Small intestine (tissue), 7 donors: ENCODE data around the gene TMEM39A. TPM values are rescaled to one million over a fixed set of nuclear protein-coding genes. Genes with fewer than 3 reads are reported as not detected.

Experiments used
- DNase-seq, 2 donors: peaks; one replicate each; pipeline versions ENCODE4 v3.0.0 to v3.0.0-alpha.2; 2013
- FAIRE-seq: peaks from 2 replicates; lab custom pipeline; 2012; peaks lifted over from hg19 to GRCh38; lab: Jason Lieb, UNC
- H3K27ac ChIP-seq, 3 donors: one replicate each; pipeline ENCODE4 v1.5.1; 2013; ENCODE audit warnings: low read length in 2 of 3, mild to moderate bottlenecking in 2 of 3, control low read depth in 1 of 3, inconsistent platforms in 1 of 3, low read depth in 1 of 3, moderate library complexity in 1 of 3
- H3K27me3 ChIP-seq, 3 donors: one replicate each; pipeline ENCODE4 v1.6.1; 2013; ENCODE audit warnings: low read length in 3 of 3, inconsistent platforms in 1 of 3; ENCODE audit not compliant: control insufficient read depth in 3 of 3, insufficient read depth in 3 of 3
- H3K36me3 ChIP-seq, 3 donors: one replicate each; pipeline ENCODE4 v1.6.1; 2013; ENCODE audit warnings: low read length in 3 of 3, inconsistent platforms in 1 of 3, low read depth in 1 of 3, mild to moderate bottlenecking in 1 of 3, moderate library complexity in 1 of 3; ENCODE audit not compliant: control insufficient read depth in 3 of 3, insufficient read depth in 2 of 3
- H3K4me1 ChIP-seq, 3 donors: one replicate each; pipeline ENCODE4 v1.6.1; 2013; ENCODE audit warnings: low read length in 2 of 3, inconsistent platforms in 1 of 3, low read depth in 1 of 3, mild to moderate bottlenecking in 1 of 3, moderate library complexity in 1 of 3; ENCODE audit not compliant: control insufficient read depth in 3 of 3, insufficient read depth in 2 of 3
- H3K4me3 ChIP-seq, 3 donors: one replicate each; pipeline ENCODE4 v1.5.1; 2013; ENCODE audit warnings: low read length in 3 of 3, control low read depth in 1 of 3, inconsistent platforms in 1 of 3, low read depth in 1 of 3, mild to moderate bottlenecking in 1 of 3, moderate library complexity in 1 of 3
- H3K9me3 ChIP-seq, 2 donors: one replicate each; pipeline ENCODE4 v1.6.1; 2013; ENCODE audit warnings: low read depth in 1 of 2, low read length in 1 of 2; ENCODE audit not compliant: control insufficient read depth in 2 of 2, insufficient read depth in 1 of 2
- WGBS, 3 donors: extraction: QIAGEN DNeasy Blood & Tissue Kit; methylation state at CpG; one replicate each; pipeline ENCODE4 v1.1.7; 2013; 5-methylcytosine and 5-hydroxymethylcytosine counted together
- polyA plus RNA-seq, 4 donors: library from polyadenylated mRNA; stranded (reverse) in 3 of 4; unstranded in 1 of 4; fragments of 200-250 nt in 3 of 4; fragments of 120-200 nt in 1 of 4; gene quantifications; one replicate each; pipeline versions ENCODE4 v1.2.1 to v1.2.3, GENCODE V29; 2013
- donor health status: healthy with polysubstance abuse.
- donor health status: control.
- donor health status: control.
- donor health status: Bipolar disorder and iron deficiency.
- donor health status: healthy.

Gene TMEM39A
- polyA plus RNA-seq, 4 donors, result 4.2 to 39.5 (median 6.8) TPM

DNA sequence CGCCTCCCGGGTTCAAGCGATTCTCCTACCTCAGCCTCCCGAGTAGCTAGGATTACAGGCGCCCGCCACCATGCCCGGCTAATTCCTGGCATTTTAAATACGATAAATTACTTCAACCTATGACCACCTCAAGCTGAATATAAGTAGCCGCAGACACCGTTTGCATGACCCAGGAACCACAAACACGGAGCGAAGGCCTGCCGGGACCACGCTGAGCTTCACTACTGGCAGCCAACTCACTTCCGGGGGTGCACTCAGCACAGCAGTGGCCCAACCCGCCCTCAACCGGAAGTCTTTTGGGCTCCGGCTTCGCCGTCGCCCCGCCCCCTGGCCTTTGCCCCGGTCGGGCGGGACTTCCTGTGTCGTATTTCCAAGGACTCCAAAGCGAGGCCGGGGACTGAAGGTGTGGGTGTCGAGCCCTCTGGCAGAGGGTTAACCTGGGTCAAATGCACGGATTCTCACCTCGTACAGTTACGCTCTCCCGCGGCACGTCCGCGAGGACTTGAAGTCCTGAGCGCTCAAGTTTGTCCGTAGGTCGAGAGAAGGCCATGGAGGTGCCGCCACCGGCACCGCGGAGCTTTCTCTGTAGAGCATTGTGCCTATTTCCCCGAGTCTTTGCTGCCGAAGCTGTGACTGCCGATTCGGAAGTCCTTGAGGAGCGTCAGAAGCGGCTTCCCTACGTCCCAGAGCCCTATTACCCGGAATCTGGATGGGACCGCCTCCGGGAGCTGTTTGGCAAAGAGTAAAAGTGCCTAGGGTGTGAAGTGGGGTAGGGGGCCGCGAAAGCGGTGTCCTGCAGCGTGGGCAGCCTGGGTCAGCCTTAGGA lies 35.0 kb upstream of the TMEM39A start, which contains the start of gene TIMMDC1:
TSS of gene TIMMDC1 (plus strand) at position 362 of the 826 bp plus-strand sequence. CDS start at position 549, 187 bp downstream.
- FAIRE-seq (peak; percentile 39), DNase-seq (peak; percentile 99)
- Histone ChIP-seq H3K9me3 (no peaks in the 10 kb centered on the region), H3K4me3 (peak within 1 kb of the TSS; percentile 75 to 99 (median 95)), H3K36me3 (peaks cover 0 to 7% (median 2%) of the 10 kb centered on the region in 3 donors), H3K27ac (peak within 1 kb of the TSS; percentile 97 to 99 (median 97)), H3K4me1 (peaks cover 0 to 8% (median 2%) of the 10 kb centered on the region in 3 donors), H3K27me3 (no peaks in the 10 kb centered on the region)
- 0 to 1% (median 0%) methylated on average over 58 of the region's 58 CpGs for WGBS, 3 donors

- DNase-seq, result peak; percentile 49 to 64
- Histone ChIP-seq H3K4me3 (peak overlapping the region; percentile 75 to 99 (median 95)), H3K27me3 (no peaks in the 10 kb centered on the region), H3K9me3 (no peaks in the 10 kb centered on the region), H3K27ac (peak overlapping the region; percentile 39 to 99 (median 97)), H3K36me3 (peaks cover 0 to 5% (median 0%) of the 10 kb centered on the region in 3 donors), H3K4me1 (peaks cover 0 to 8% (median 2%) of the 10 kb centered on the region in 3 donors)
- no peak for FAIRE-seq
- 3 to 7% (median 4%) methylated on average over 7 to 8 of the region's 8 CpGs for WGBS, 3 donors
These were observed 34.4 kb upstream of the TMEM39A start for GRCh38 chr3:119497820-119498185.

DNA sequence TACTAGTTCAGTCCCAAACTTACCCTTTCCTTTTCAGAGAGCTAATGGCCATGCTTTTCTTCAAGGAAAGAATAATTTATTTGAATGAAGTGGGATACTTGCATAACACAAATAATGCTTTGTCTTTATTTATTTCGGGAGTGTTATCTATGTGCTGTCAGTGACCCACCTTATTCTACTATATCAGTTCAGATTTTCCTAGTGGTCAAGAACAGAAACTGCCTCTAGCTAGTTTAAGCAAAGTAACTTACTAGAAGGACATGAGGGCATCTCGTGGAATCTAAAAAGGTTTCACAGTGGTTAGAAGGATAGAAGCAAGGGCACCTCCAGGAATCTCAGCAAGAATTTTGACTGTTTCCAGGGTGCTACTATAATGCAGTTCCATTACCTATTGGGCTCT lies 31.2 kb upstream of the TMEM39A start:
- no peaks in the 10 kb centered on the region for H3K9me3 ChIP-seq
- H3K27ac ChIP-seq, result no peak overlapping the region
- H3K4me3 ChIP-seq, result no peak overlapping the region
- no peaks in the 10 kb centered on the region for H3K27me3 ChIP-seq
- peaks cover 0 to 4% (median 2%) of the 10 kb centered on the region in 3 donors for H3K4me1 ChIP-seq
- H3K36me3 ChIP-seq, result peaks cover 0 to 4% (median 2%) of the 10 kb centered on the region in 3 donors
- 79 to 97% (median 90%) methylated on average over 2 of the region's 2 CpGs for WGBS, 3 donors
- DNase-seq, result no peak
- no peak for FAIRE-seq

DNA sequence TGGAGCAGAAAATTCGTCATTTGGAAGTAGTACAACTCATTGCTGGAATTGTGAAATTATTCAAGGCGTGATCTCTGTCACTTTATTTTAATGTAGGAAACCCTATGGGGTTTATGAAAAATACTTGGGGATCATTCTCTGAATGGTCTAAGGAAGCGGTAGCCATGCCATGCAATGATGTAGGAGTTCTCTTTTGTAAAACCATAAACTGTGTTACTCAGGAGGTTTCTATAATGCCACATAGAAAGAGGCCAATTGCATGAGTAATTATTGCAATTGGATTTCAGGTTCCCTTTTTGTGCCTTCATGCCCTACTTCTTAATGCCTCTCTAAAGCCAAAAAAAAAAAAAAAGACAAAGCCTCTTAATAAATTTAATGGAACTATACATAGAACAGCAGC lies 29.4 kb upstream of the TMEM39A start:
- Histone ChIP-seq H3K9me3 (no peaks in the 10 kb centered on the region), H3K4me1 (no peaks in the 10 kb centered on the region), H3K27ac (no peak overlapping the region), H3K4me3 (no peak overlapping the region), H3K27me3 (no peaks in the 10 kb centered on the region), H3K36me3 (peaks cover 2 to 9% (median 7%) of the 10 kb centered on the region in 3 donors)
- DNase-seq (no peak), FAIRE-seq (no peak)
- 81 to 88% (median 81%) methylated on average over 3 of the region's 3 CpGs for WGBS, 3 donors

- WGBS, 3 donors, result 93 to 100% (median 94%) methylated on average over 2 of the region's 2 CpGs
- FAIRE-seq, result no peak
- Histone ChIP-seq H3K36me3 (peaks cover 2 to 12% (median 7%) of the 10 kb centered on the region in 3 donors), H3K27ac (no peak overlapping the region), H3K27me3 (no peaks in the 10 kb centered on the region), H3K9me3 (no peaks in the 10 kb centered on the region), H3K4me1 (no peaks in the 10 kb centered on the region), H3K4me3 (no peak overlapping the region)
- no peak for DNase-seq
These were observed 28.7 kb upstream of the TMEM39A start for GRCh38 chr3:119492128-119492527.

- H3K36me3 ChIP-seq, result peaks cover 4 to 26% (median 7%) of the 10 kb centered on the region in 3 donors
- no peak for FAIRE-seq
- H3K9me3 ChIP-seq, result no peaks in the 10 kb centered on the region
- H3K4me1 ChIP-seq, result no peaks in the 10 kb centered on the region
- H3K4me3 ChIP-seq, result no peak overlapping the region
- DNase-seq, result no peak
- H3K27me3 ChIP-seq, result no peaks in the 10 kb centered on the region
- no peak overlapping the region for H3K27ac ChIP-seq
- 91 to 95% (median 95%) methylated on average over 2 of the region's 2 CpGs for WGBS, 3 donors
These were observed 26.7 kb upstream of the TMEM39A start for GRCh38 chr3:119490153-119490552.

- Histone ChIP-seq H3K9me3 (no peaks in the 10 kb centered on the region), H3K36me3 (peaks cover 5 to 29% (median 6%) of the 10 kb centered on the region in 3 donors), H3K27ac (no peak overlapping the region), H3K4me3 (no peak overlapping the region), H3K27me3 (no peaks in the 10 kb centered on the region), H3K4me1 (no peaks in the 10 kb centered on the region)
- DNase-seq (no peak), FAIRE-seq (no peak)
- WGBS, 3 donors, result 95 to 100% (median 97%) methylated on average over 2 of the region's 2 CpGs
These were observed 22.1 kb upstream of the TMEM39A start for GRCh38 chr3:119485563-119485962.

- Histone ChIP-seq H3K9me3 (no peaks in the 10 kb centered on the region), H3K4me3 (no peak overlapping the region), H3K4me1 (no peaks in the 10 kb centered on the region), H3K27me3 (no peaks in the 10 kb centered on the region), H3K27ac (no peak overlapping the region), H3K36me3 (peaks cover 4 to 20% (median 6%) of the 10 kb centered on the region in 3 donors)
- FAIRE-seq (no peak), DNase-seq (no peak)
- WGBS, 3 donors, result 89 to 94% (median 92%) methylated on average over 1 of the region's 1 CpG
These were observed 19.7 kb upstream of the TMEM39A start for GRCh38 chr3:119483101-119483500.
